Stimulated activated CD4-positive, alpha-beta T cell treated with anti-CD3 and anti-CD28 coated beads, Interleukin-4, amount 100 ng/mL, for 48 hours (primary cell): ENCODE data around the gene THSD4.
"Not testable (repeated sequence)": the region's sequence is repeated elsewhere in the genome, so short reads cannot be mapped to it uniquely, and the experiment has no call there.

Source experiments
- DNase-seq, 2 donors: peaks; one replicate each; pipeline ENCODE4 v3.0.0-alpha.2; 2020; ENCODE audit warnings: low read depth in 2 of 2

Gene THSD4

DNA sequence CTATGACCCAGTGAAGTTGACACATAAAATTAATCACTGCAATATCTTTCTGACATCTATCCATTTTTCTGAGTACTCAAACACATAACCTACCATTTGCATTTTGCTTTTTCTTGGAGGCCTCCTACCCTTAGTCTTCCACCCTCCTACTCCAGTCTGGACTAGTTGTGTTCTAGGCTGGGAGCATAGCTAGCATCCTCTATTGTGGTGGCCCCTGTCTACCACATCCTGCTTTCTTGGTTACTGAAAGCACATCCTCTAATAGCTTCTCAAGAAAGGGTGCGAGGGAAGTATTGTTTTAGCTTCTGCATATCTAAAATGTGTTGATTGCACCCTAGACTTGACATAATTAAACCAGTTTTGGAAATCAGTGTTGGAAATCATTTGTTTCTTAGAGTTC, 176.5 kb downstream of the THSD4 start:
- DNase-seq = no peak

DNA sequence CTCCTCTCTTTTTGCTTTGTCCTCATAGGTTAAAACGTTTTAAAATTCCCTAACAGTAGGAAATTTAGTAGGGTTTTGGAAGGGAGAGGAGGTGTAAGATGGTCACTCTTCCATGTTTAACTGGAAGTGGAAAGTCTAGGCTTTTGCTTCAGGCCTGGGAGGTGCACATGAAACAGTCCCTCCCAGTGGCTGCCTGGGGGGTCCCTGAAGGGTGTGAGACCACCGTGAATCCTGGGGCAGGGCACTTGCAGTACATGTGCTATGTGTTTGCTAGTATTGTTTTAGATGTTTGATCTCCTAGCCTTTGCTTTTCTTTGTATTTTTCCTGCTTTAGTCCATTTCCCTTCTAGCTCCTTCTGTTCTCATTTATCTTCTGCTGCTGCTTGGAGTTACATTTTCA, 178.5 kb downstream of the THSD4 start:
- no peak for DNase-seq

DNA sequence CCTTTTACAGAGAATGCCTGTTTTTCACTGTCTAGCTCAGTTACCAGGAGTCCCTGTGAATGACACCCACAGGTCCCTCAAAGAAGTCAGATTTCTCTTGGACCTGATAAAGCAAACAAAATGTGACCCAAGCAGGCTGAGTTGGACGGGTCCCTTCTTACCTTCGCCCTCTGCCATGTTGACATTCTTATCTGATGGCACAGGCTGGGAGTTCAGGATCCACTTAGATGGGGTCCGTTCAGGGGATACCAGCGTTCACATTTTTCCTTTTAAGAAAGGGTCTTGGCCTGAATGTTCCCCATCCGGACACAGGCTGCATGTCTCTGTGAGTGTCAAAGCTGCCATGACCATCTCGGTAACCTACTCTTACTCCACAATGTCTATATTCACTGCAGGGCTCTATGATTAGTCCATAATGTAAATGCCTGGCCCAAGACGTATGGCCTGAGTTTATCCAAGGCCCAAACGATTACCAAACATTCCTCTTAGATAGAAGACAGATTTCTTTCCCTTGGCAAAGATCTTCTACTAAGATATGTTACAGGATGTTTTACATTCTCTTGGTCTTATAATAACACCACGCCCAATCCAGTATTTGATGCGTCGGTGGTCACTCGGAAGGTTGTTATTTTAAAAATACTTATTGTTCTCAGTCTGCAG, 179.1 kb downstream of the THSD4 start:
- DNase-seq = no peak

DNA sequence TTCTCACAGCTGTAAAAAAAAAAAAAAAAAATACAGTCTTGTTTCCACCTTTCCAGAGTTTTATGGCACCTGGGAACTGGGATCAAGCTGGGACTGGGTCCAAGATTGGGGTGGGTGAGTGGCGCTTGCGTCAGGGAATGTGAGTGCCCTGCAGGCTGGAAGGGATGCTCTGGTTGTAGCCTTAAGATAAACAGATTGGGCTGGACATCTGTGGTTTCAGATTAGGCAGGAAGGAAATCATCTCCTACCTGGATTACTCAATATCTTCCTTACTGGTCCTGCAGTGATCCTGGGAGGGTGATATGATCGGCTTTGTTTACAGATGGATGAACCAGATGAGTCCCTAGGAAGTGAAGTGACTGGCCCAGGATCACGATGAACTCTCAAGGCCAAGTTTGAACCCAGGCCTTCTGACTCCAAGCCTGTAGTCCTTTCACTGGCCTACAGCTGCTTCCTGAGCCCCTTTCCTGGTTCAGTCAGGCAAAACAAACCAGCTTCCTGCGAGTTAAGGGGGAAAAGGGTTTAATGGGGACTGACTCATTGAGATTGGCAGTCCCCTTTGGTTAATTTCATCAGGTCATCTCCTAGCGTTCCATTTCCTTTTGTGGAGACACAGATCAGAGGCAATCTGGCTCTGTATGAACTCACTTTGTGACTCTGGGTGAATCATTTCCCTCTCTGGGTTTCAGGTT, 179.8 kb downstream of the THSD4 start:
- DNase-seq = no peak

DNA sequence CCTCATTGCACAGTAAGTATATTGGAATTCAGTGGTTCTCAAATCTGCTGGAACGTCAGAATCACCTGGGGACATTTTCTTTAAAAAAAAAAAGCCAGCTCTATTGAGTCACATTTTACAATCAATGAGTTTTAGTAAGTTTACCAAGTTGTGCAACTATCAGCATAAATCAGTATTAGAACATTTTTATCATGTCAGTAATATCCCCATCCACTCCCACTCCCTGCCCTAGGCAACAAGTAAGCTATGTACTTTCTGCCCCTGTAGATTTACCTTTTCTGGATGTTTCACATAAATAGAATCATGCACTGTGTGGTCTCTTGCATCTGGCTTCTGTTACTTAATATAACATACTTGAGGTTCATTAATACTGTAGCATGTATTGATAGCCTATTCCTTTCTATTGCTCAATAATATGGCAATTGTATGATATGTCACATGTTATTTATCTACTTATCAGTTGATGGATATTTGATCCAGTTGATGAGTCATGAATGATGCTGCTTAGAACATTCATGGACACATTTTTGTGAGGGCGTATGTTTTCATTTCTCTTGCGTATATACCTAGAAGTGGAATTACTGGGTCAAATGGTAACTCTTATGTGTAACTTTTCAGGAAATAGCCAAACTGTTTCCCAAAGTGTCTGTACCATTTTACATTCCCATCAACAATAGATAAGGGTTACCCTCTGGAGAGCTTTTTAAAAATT, 180.5 kb downstream of the THSD4 start:
- DNase-seq = no peak

DNA sequence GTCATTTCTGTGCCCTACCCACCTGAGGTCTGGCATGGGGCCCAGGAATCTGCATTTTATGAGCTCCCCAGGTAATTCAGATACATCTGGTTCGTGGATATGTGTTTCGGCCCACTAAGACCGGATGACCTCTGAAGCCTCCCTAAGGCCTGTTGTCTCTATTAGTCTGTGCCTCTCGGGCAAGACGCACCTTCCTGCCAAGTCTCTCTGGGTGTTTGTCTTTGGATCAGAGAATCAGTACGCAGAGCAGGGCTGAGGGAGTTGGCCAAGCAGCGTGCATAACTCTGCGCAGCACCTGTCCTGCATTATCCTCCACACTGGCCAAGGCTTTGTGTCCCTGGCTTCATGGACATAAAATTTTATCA, 181.0 kb downstream of the THSD4 start:
- DNase-seq = no peak

DNA sequence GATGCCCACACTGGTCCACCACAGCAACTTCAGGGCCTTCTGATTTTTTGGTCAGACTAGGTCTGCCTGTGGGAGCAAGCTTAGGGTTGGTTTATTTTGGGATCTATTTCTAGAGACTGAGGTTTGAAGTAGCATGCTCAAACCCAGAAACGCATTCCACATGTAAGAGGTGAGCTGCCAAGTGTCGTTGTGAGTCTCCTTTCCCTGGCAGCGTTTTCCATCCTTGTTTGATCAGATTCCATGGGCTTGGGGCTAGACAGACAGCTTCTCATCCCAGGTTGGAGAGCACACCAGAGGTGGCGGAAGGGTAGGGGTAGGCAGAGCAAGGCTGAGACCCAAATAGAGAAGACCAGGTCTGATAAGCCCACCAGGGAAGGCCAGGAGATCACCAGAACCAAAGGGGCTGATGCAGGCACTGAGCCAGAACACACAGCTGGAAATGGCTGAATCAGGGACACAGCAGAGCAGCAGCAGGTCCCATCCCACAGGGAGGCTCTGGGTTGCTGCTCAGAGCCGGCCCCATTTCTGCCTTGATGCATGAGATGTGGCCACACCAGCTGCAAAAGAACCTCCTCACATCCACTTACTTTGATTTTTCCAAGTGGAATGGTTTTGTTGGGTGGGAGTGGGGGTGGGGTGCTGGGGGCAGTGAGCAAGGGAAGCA, 186.8 kb downstream of the THSD4 start:
- no peak for DNase-seq

DNA sequence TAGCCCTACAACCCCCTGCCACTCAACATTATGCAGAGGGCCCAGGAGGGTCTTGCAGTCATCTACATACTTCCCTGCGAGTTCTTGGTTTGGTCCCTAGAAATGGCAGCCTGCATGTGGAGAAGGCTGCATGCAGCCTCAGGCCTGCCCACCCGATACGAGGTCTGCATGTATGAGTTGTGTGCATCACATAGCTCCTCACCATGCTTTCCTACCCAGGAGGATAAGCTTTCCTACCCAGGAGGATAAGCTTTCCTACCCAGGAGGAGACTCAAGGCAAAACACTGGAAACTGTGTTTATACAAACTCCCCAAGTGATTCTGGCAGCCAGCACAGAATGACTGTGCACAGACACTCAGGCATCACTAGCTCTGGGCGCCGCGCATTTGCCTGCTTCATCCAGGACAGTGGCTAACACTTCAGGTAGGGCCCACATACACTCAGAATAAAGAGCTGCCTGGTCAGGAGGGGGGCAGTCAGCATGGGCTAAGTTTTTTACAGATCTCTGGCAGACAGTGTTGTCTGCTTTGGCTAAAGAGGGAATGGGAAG, 187.7 kb downstream of the THSD4 start:
- no peak for DNase-seq

DNA sequence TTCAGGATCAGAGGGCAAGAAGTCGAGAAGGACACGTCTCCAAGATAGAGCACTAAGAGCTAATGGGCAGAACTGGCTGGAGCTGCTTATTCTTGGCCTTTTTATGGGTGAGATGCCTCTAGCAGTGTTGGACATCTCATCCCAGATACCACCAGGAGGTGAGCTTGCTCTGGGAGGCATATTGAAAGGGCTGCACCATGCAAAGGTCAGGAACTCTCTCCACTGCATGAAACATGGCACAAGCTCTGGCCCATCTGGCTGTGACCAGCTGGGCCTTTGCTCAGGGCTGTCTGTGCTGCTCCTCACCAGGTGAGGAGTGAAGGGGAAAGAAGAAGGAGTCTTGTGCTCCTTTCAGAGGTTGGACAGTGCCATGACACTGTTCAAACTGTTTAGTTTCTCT, 188.7 kb downstream of the THSD4 start:
- DNase-seq = no peak

DNA sequence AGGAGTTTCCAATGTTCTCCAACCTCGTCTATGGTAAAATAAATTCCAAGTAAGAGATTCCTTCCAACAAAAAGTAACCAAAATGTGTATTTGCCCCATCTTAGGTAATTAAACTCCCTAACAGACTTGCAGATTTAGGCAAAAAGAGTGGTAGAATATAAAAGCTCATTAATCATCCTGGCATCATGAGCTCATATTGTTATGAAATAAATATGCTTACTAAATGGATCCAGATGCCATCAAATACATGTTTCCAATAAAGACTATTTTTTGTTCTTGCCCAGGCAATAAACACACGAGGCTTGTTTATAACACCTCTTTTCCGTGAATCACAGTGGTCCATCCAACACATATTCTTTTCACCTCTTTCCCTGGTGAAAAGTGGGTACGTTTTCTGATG, 189.4 kb downstream of the THSD4 start:
- DNase-seq = no peak

DNA sequence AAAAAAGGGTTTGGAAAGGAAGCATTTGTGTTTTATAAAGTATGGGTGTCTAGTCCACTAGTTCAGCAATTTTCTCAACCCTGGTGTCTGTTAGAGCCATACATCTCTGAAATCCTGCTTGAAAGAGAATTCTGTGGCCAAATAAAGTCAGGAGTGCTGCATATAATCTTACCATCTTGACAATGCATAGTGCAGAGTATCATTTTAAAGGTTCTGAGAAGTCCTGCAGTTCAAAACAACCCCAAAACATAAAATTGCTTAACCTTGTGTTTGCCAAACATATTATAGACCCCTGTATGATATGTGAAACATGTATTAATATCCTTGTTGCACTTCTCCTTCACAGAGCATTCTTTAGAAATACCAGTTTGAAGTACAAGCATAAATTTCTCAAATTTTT, 191.3 kb downstream of the THSD4 start:
- DNase-seq = no peak

DNA sequence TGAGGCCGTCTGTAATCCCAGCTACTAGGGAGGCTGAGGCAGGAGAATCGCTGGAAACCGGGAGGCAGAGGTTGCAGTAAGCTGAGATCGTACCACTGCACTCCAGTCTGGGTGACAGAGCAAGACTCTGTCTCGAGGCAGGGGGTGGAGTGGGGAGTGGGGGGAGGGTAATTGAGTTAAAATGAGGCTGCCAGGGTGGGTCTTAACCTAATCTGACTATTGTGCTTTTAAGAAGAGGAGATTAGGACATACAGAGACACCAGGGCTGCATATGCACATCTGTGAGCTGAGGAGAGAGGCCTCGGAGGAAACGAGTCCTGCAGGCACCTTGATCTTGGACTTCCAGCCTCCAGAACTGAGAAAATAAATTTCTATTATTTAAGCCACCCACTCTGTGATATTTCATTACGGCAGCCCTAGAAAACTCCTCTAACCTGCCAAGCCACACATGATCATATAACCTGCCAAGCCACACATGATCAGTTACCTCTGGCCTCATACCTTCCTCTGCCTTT, 197.0 kb downstream of the THSD4 start:
- DNase-seq = no peak

DNA sequence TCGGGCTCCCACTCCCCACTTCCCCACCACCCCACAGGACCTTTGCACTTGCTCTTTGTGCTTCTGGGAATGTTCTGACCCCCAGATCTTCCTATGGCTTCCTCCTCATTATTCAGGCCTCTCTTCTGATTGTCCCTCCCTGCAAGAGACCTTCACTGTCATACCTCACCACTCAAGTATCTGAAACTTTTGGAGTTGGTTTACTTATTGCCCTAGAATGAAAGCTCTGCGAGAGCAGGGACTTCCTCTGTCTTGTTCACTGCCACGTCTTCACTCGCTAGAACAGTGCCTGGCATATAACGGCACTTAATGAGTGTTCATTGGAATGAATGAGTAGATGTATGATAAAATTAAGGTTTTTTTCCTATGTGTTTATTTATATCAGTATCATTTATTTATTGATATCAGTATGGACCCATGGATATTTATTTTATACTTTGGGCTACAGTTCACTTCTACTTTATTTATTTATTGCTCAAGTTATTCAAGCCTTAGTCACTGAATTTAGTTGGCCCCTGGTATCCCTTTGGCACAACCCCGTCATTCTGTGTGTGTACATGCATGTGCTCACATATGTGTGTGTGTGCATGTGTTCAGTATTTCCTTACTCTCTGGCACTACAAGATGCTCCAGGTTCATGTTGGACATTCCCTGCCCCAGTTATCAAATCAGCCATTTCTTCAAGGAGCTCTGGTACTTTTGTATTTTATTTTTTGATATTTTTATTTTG, 197.6 kb downstream of the THSD4 start:
- no peak for DNase-seq

DNA sequence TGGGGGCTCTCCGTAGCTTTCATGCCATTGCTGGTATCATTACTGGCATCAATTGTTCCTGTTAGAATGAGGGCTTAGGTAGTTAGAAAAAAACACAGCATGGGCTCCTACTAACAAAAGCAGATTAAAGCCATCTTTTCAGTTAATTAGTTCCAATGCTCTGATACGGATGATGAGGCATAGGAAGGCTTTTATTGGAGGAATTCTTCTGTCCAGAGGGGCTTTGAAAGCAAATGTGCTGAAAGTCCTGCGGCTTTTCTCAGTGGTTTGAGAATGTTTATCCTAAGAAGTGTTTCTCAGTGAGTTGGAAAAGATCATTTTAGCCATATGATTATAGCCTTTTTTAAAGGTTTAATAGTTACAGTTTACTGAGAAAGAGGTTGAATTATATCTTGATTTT, 198.5 kb downstream of the THSD4 start:
- DNase-seq = no peak

DNA sequence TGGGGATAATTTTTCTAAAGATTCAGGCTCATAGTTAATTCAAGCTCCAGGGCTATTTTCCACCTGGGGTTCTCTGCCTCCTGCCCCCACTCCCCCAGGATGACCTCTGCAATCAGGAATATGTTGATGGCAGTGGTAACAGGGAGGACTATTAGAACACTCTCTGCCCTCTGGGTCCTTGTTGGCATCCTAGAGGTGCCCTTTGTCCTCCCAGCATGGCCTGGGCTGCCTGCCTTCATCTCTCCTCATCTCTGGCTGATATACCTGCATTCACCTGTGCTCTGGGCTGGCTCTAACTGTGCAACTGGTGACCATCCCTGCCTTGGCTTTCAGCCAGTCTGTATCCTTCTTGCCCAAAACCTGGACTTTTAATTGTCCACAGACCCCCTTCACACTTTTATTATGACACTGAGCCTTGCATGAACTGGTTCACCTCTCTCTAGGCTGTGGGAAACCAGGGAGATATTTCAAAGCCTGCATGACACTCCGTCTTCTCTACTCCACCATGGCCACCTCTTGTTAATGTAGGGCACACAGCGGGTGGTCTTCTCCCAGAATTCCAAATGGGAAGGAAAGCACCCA, 199.8 kb downstream of the THSD4 start:
- no peak for DNase-seq

DNA sequence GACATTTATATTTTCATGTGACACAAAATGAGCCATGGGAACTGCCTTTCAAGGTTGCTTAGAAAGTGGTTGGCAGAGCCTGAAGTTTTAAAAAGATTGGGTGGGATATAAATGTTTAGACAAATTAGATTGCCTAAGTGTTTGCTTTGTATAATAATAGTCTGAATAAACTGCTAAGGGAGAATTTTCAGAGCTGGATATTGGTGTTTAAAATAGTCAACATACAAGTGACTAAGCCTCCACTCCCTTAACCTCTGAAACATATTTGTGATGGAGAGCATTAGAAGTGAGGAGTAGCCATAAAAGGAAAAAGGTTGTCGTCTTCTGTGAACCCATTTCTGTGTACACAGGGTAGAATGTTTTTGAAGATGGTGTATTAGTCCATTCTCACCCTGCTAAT, 201.6 kb downstream of the THSD4 start:
- DNase-seq = no peak

DNA sequence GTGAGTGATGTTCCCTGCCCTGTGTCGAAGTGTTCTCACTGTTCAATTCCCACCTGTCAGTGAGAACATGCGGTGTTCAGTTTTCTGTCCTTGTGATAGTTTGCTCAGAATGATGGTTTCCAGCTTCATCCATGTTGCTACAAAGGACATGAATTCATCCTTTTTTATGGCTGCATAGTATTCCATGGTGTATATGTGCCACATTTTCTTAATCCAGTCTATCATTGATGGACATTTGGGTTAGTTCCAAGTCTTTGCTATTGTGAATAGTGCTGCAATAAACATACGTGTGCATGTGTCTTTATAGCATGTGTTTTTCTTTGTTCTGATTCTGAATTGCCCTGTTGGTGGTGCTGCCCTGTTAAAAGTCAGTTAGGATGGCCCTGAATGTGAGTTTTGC, 204.2 kb downstream of the THSD4 start:
- DNase-seq = not testable (repeated sequence)

DNA sequence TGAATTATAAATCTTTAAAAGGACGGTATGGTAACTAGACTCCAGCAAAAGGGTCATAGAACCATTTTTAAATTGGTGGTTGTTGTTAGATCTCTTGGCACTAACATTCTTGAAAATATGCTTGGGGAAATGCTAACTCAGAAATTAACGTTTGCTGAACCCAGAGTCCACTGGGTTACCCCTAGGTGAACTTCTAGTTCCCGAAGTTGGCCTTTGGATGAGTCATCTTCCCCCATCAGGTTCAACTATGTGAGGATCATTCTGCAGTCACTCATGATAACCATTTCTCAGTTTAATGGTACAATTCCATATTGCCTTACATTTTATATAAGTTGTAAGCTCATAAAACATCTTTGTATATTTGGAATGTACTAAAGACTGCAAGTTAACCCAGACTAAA, 204.7 kb downstream of the THSD4 start:
- DNase-seq = no peak

DNA sequence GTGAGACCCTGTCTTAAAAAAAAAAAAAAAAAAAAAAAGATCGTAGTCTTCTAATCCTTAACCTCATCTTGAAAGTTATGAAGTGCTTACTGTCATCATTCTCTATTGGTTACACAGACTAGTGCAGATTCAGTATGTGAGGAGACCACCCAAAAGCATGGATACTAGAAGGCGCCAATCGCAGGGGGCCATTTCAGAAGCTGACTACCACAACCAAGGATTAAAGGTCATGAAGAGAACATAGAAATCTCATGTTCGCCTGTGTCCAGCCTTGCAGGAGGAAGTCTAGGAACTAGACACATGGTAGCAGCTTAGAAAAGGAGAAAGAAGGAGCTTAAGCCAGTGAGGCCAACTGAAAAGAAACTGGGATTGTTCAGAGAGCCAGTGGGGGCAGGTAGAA, 207.8 kb downstream of the THSD4 start:
- DNase-seq = no peak

DNA sequence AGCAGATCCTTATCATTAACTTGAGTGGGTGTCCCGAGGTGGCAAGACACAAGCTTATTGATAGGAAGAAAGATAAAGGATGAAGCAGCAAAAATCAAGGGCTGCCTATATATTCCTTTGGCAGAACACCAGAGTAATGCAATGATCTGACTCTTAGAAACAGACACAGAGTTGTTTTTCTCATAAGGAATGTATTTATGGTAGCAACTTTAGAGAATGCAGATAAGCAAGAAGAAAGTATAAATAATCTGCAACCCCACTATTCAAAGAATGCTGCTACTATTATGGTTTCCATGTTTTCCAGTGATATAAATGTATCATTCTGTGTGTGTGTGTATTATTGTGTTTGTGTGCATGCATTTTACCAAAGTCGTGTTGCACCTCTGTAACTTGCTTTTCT, 208.3 kb downstream of the THSD4 start:
- DNase-seq = no peak

DNA sequence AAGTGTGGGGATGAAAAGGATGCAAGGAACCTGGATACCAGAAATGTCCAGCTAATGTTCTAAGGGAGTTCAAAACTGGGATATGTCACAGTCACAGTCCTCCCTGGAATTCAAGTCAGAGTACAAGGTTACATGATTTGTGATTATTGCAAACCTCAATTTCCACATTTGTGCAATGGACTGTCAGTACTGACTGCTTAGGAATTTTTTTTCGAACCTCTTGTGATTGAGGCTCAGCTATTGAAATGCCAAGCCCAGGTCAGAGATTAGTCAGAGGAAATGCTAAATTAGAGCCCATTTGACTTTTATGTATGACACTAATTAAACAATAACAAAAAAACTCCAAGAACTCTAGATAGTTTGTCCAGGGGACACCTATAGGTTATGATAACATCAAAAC, 210.2 kb downstream of the THSD4 start:
- no peak for DNase-seq
